ENCODE data around the gene RELA. TPM values are rescaled to one million over a fixed set of nuclear protein-coding genes. Genes with fewer than 3 reads are reported as not detected.

Gene RELA
- total and polyA plus RNA-seq, 5 donors from 2014 or later: 40.3 to 295 (median 53.4) TPM

GRCh38 chr11:65621460-65621859, 41.3 kb downstream of the RELA start:
- Mint-ChIP-seq H3K27ac (no peak overlapping the region), H3K9me3 (peaks cover 0 to 2% (median 0%) of the 10 kb centered on the region in 7 donors), H3K36me3 (peaks cover 13% of the 10 kb centered on the region), H3K4me3 (peak overlapping the region in 2 of 4 donors; percentile 27 to 75), H3K4me1 (peaks cover 0 to 35% (median 17%) of the 10 kb centered on the region in 4 donors), H3K27me3 (peaks cover 1% of the 10 kb centered on the region)
- peaks cover 16% of the 10 kb centered on the region for H3K4me1 ChIP-seq (ENCODE audit: control insufficient read depth, insufficient read depth, low read length, poor library complexity, severe bottlenecking)
- no peak overlapping the region for H3K4me3 ChIP-seq (ENCODE audit: low read depth, low read length)
- no peak for ATAC-seq (ENCODE audit: low read depth in 2 of 2)
- no peaks in the 10 kb centered on the region for H3K9me3 ChIP-seq (ENCODE audit: control insufficient read depth in 2 of 2, low read length in 2 of 2)
- no peak for DNase-seq
- H3K36me3 ChIP-seq (ENCODE audit: control insufficient read depth, insufficient read depth, low read length): peaks cover 69% of the 10 kb centered on the region
- no peak overlapping the region for H3K27ac ChIP-seq (ENCODE audit: insufficient read depth, low read length, poor library complexity, severe bottlenecking)
- H3K27me3 ChIP-seq (ENCODE audit: control insufficient read depth, insufficient read depth, low read length): no peaks in the 10 kb centered on the region

DNA sequence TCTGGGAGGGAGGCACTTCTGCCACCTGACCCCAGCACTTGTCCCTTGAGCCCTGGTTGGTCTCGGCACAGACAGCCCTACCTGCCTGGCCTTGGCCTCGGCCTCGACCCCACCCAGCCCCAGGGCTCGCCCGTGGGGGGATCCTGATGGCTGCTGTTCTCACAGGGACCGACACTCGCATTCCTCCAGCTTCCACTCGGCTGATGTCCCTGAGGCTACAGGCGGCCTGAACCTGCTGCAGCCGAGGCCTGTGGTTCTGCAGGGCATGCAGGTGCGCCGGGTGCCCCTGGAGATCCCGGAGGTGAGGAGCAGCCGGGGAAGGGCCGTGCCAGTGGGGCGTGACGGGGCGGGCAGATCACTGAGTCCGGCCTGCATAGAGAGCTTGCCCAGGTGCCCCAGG, 42.0 kb downstream of the RELA start:
- Mint-ChIP-seq H3K27ac (no peak overlapping the region), H3K9me3 (peaks cover 0 to 2% (median 0%) of the 10 kb centered on the region in 7 donors), H3K4me1 (peaks cover 0 to 32% (median 16%) of the 10 kb centered on the region in 4 donors), H3K27me3 (peaks cover 4% of the 10 kb centered on the region), H3K36me3 (peaks cover 9% of the 10 kb centered on the region), H3K4me3 (peak overlapping the region in 1 of 4 donors; percentile 75)
- no peak for ATAC-seq (ENCODE audit: low read depth in 2 of 2)
- H3K27ac ChIP-seq (ENCODE audit: insufficient read depth, low read length, poor library complexity, severe bottlenecking): no peak overlapping the region
- H3K27me3 ChIP-seq (ENCODE audit: control insufficient read depth, insufficient read depth, low read length): no peaks in the 10 kb centered on the region
- H3K4me1 ChIP-seq (ENCODE audit: control insufficient read depth, insufficient read depth, low read length, poor library complexity, severe bottlenecking): peaks cover 23% of the 10 kb centered on the region
- H3K9me3 ChIP-seq (ENCODE audit: control insufficient read depth in 2 of 2, low read length in 2 of 2): no peaks in the 10 kb centered on the region
- H3K36me3 ChIP-seq (ENCODE audit: control insufficient read depth, insufficient read depth, low read length): peaks cover 61% of the 10 kb centered on the region
- no peak for DNase-seq
- no peak overlapping the region for H3K4me3 ChIP-seq (ENCODE audit: low read depth, low read length)

GRCh38 chr11:65619281-65619928, 43.3 kb downstream of the RELA start:
- Histone ChIP-seq H3K36me3 (ENCODE audit: control insufficient read depth, insufficient read depth, low read length) (peaks cover 55% of the 10 kb centered on the region), H3K27me3 (ENCODE audit: control insufficient read depth, insufficient read depth, low read length) (no peaks in the 10 kb centered on the region), H3K4me1 (ENCODE audit: control insufficient read depth, insufficient read depth, low read length, poor library complexity, severe bottlenecking) (peaks cover 23% of the 10 kb centered on the region), H3K27ac (ENCODE audit: insufficient read depth, low read length, poor library complexity, severe bottlenecking) (no peak overlapping the region), H3K9me3 (ENCODE audit: control insufficient read depth in 2 of 2, low read length in 2 of 2) (no peaks in the 10 kb centered on the region), H3K4me3 (ENCODE audit: low read depth, low read length) (no peak overlapping the region)
- Mint-ChIP-seq H3K27ac (peak overlapping the region in 1 of 3 donors; percentile 6), H3K4me3 (peak overlapping the region in 2 of 4 donors; percentile 27 to 57), H3K27me3 (peaks cover 4% of the 10 kb centered on the region), H3K4me1 (peaks cover 0 to 37% (median 16%) of the 10 kb centered on the region in 4 donors), H3K9me3 (peaks cover 0 to 2% (median 0%) of the 10 kb centered on the region in 7 donors), H3K36me3 (peaks cover 9% of the 10 kb centered on the region)
- no peak for ATAC-seq (ENCODE audit: low read depth in 2 of 2)
- no peak for DNase-seq

- H3K27me3 ChIP-seq (ENCODE audit: control insufficient read depth, insufficient read depth, low read length): no peaks in the 10 kb centered on the region
- DNase-seq (no peak), ATAC-seq (ENCODE audit: low read depth in 2 of 2) (no peak)
- H3K4me1 ChIP-seq (ENCODE audit: control insufficient read depth, insufficient read depth, low read length, poor library complexity, severe bottlenecking): peaks cover 24% of the 10 kb centered on the region
- Mint-ChIP-seq H3K4me3 (peak overlapping the region in 3 of 4 donors; percentile 27 to 41 (median 27)), H3K36me3 (peaks cover 9% of the 10 kb centered on the region), H3K4me1 (peaks cover 0 to 40% (median 16%) of the 10 kb centered on the region in 4 donors), H3K27me3 (peaks cover 4% of the 10 kb centered on the region), H3K27ac (peak overlapping the region in 1 of 3 donors; percentile 6), H3K9me3 (no peaks in the 10 kb centered on the region)
- no peak overlapping the region for H3K4me3 ChIP-seq (ENCODE audit: low read depth, low read length)
- H3K27ac ChIP-seq (ENCODE audit: insufficient read depth, low read length, poor library complexity, severe bottlenecking): no peak overlapping the region
- peaks cover 49% of the 10 kb centered on the region for H3K36me3 ChIP-seq (ENCODE audit: control insufficient read depth, insufficient read depth, low read length)
- no peaks in the 10 kb centered on the region for H3K9me3 ChIP-seq (ENCODE audit: control insufficient read depth in 2 of 2, low read length in 2 of 2)
Observed at GRCh38 chr11:65618763-65619162, 44.0 kb downstream of the RELA start.

DNA sequence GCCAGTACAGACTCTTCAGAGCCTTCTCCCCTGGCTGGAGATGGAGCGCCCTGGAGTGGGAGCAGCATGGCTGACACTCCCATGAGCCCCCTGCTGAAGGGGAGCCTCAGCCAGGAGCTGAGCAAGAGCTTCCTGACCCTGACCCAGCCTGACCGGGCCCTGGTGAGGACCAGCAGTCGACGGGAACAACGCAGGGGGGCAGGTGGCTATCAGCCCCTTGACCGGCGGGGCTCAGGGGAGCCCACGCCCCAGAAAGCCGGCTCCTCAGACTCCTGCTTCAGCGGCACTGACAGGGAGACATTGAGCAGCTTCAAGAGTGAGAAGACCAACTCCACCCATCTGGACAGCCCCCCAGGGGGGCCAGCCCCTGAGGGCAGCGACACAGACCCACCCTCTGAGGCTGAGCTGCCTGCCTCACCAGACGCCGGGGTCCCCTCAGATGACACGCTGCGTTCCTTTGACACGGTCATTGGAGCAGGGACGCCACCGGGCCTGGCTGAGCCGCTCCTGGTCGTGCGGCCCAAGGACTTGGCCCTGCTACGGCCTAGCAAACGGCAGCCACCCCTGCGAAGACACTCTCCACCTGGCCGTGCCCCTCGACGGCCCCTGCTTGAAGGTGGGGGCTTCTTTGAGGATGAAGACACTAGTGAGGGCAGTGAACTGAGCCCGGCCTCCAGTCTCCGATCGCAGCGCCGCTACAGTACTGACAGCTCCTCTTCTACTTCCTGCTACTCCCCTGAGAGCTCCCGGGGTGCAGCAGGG, 44.5 kb downstream of the RELA start:
- no peak overlapping the region for H3K27ac Mint-ChIP-seq
- H3K4me3 Mint-ChIP-seq: peak overlapping the region in 3 of 4 donors; percentile 27 to 96 (median 93)
- no peaks in the 10 kb centered on the region for H3K9me3 ChIP-seq (ENCODE audit: control insufficient read depth in 2 of 2, low read length in 2 of 2)
- peaks cover 9% of the 10 kb centered on the region for H3K36me3 Mint-ChIP-seq
- H3K27ac ChIP-seq (ENCODE audit: insufficient read depth, low read length, poor library complexity, severe bottlenecking): no peak overlapping the region
- H3K4me1 Mint-ChIP-seq: peaks cover 0 to 42% (median 16%) of the 10 kb centered on the region in 4 donors
- no peak overlapping the region for H3K4me3 ChIP-seq (ENCODE audit: low read depth, low read length)
- ATAC-seq (ENCODE audit: low read depth in 2 of 2) (no peak), DNase-seq (no peak)
- no peaks in the 10 kb centered on the region for H3K9me3 Mint-ChIP-seq
- peaks cover 45% of the 10 kb centered on the region for H3K36me3 ChIP-seq (ENCODE audit: control insufficient read depth, insufficient read depth, low read length)
- peaks cover 30% of the 10 kb centered on the region for H3K4me1 ChIP-seq (ENCODE audit: control insufficient read depth, insufficient read depth, low read length, poor library complexity, severe bottlenecking)
- H3K27me3 ChIP-seq (ENCODE audit: control insufficient read depth, insufficient read depth, low read length): no peaks in the 10 kb centered on the region
- H3K27me3 Mint-ChIP-seq: peaks cover 4% of the 10 kb centered on the region

GRCh38 chr11:65617136-65617850, 45.4 kb downstream of the RELA start:
- H3K9me3 ChIP-seq (ENCODE audit: control insufficient read depth in 2 of 2, low read length in 2 of 2): no peaks in the 10 kb centered on the region
- peak overlapping the region in 2 of 3 donors; percentile 95 to 96 for H3K27ac Mint-ChIP-seq
- H3K36me3 Mint-ChIP-seq: peaks cover 9% of the 10 kb centered on the region
- peak overlapping the region; percentile 83 to 97 (median 94) for H3K4me3 Mint-ChIP-seq
- no peaks in the 10 kb centered on the region for H3K9me3 Mint-ChIP-seq
- peaks cover 39% of the 10 kb centered on the region for H3K4me1 ChIP-seq (ENCODE audit: control insufficient read depth, insufficient read depth, low read length, poor library complexity, severe bottlenecking)
- ATAC-seq (ENCODE audit: low read depth in 2 of 2) (no peak), DNase-seq (no peak)
- no peak overlapping the region for H3K27ac ChIP-seq (ENCODE audit: insufficient read depth, low read length, poor library complexity, severe bottlenecking)
- no peaks in the 10 kb centered on the region for H3K27me3 ChIP-seq (ENCODE audit: control insufficient read depth, insufficient read depth, low read length)
- H3K4me1 Mint-ChIP-seq: peaks cover 0 to 47% (median 17%) of the 10 kb centered on the region in 4 donors
- H3K4me3 ChIP-seq (ENCODE audit: low read depth, low read length): peak overlapping the region; percentile 82
- H3K36me3 ChIP-seq (ENCODE audit: control insufficient read depth, insufficient read depth, low read length): peaks cover 40% of the 10 kb centered on the region
- peaks cover 4% of the 10 kb centered on the region for H3K27me3 Mint-ChIP-seq

DNA sequence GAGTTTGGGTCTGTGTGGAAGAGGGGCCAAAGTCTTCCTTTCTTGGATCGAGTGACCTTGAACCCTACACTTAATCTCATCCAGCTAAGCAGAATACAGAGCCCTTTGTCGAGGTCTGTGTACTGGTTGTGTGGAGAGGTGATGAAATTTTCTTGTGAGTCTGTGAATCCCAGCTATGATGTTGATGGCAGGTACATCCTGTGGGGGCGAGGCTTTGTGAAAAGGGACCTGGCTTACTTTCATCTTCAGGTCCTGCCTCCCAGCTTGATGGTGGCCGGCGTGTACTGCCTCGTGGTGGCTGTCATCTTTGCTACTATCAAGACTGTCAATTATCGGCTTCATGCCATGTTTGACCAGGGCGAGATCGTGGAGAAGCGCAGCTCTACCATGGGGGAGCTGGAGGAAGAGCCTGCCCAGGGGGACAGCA, 46.1 kb downstream of the RELA start:
- H3K9me3 Mint-ChIP-seq: no peaks in the 10 kb centered on the region

More for the DNA sequence above, 46.1 kb downstream of the RELA start:
- DNase-seq (peak in 1 of 3 donors; percentile 62), ATAC-seq (ENCODE audit: low read depth in 2 of 2) (no peak)
- Histone ChIP-seq H3K4me1 (ENCODE audit: control insufficient read depth, insufficient read depth, low read length, poor library complexity, severe bottlenecking) (peaks cover 46% of the 10 kb centered on the region), H3K4me3 (ENCODE audit: low read depth, low read length) (peak overlapping the region; percentile 82), H3K9me3 (ENCODE audit: control insufficient read depth in 2 of 2, low read length in 2 of 2) (no peaks in the 10 kb centered on the region), H3K27me3 (ENCODE audit: control insufficient read depth, insufficient read depth, low read length) (no peaks in the 10 kb centered on the region), H3K36me3 (ENCODE audit: control insufficient read depth, insufficient read depth, low read length) (peaks cover 33% of the 10 kb centered on the region), H3K27ac (ENCODE audit: insufficient read depth, low read length, poor library complexity, severe bottlenecking) (peak overlapping the region; percentile 96)
- Mint-ChIP-seq H3K4me1 (peaks cover 0 to 53% (median 22%) of the 10 kb centered on the region in 4 donors), H3K27ac (peak overlapping the region; percentile 95 to 99 (median 96)), H3K4me3 (peak overlapping the region; percentile 83 to 97 (median 94)), H3K27me3 (peaks cover 4% of the 10 kb centered on the region), H3K36me3 (peaks cover 9% of the 10 kb centered on the region)
